AG09319 (cell line): ENCODE results near the gene SLC30A7.

Source experiments
- DNase-seq: peaks from one replicate; pipeline ENCODE4 v3.0.0-alpha.2; 2010; ENCODE audit warnings: low read depth; ENCODE audit errors: extremely low read depth
- TF ChIP-seq, protein P1 (sequence below): IDR thresholded peaks from 2 replicates; pipeline ENCODE4 v1.5.1; 2011; ENCODE audit warnings: low read depth, mild to moderate bottlenecking, inconsistent platforms, low read length, moderate library complexity

The SLC30A7 gene

DNA sequence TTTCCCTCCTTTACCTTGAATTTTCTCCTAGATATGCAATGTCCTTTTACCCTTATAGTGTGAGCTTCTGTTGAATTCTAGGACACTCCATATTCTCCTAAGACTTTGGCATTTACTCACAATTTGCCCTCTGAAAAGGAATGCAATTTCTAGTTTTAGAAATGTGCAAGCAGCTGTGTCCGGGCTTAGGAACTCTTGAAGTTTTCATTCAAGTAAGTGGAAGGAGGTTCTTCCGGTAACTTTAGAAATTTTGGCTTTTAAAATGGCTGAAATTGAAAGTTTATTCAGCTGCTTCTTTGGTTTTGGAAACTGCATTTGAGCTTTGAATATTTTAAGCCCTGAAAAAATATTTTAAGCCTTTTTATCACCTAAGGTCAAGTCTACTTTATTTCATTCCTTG, 73.4 kb downstream of the SLC30A7 start:
- TF ChIP-seq, protein P1, sequence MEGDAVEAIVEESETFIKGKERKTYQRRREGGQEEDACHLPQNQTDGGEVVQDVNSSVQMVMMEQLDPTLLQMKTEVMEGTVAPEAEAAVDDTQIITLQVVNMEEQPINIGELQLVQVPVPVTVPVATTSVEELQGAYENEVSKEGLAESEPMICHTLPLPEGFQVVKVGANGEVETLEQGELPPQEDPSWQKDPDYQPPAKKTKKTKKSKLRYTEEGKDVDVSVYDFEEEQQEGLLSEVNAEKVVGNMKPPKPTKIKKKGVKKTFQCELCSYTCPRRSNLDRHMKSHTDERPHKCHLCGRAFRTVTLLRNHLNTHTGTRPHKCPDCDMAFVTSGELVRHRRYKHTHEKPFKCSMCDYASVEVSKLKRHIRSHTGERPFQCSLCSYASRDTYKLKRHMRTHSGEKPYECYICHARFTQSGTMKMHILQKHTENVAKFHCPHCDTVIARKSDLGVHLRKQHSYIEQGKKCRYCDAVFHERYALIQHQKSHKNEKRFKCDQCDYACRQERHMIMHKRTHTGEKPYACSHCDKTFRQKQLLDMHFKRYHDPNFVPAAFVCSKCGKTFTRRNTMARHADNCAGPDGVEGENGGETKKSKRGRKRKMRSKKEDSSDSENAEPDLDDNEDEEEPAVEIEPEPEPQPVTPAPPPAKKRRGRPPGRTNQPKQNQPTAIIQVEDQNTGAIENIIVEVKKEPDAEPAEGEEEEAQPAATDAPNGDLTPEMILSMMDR: no peak
- DNase-seq: no peak

DNA sequence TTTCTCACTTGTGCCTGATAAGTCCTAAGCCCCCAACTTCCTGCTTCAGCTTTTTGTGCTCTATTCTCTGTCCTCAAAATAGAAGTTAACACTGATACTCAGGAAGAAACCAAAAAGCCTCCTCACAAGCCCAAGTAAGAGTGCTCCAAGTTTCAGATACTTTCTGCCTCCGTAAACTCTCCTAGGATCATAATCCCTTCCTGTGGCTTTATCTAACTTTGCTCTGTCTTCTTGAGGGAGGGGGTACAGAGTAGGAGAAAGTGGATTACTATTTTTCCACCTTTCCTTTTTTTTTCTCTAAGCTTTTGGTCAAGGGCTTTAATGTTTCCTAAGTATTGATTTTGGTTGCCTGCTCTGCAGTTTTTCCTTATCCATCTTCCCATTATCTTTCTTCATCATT, 75.1 kb downstream of the SLC30A7 start:
- TF ChIP-seq, protein P1: no peak
- DNase-seq: no peak

- DNase-seq: no peak
- TF ChIP-seq, protein P1: no peak
Measured at GRCh38 chr1:100972185-100972584, 76.3 kb downstream of the SLC30A7 start.

DNA sequence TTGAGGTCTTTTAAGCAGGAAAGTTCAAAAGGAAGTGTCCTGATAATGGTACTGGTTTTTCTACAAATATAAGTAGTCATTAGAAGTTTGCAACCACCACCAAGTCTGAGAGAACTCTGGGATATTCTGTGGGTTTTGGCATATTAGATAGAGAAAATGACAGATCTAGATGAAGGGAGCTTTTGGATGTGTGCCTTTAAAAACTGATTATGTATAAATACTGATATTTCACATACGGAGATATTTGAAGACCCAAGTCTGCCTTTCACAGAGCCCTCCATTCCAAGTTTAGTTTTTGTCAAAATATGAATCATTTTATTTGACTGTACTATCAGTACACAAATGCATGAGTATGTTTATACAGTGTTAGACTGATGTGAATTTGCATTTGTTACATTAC, 81.0 kb downstream of the SLC30A7 start:
- TF ChIP-seq, protein P1: no peak
- no peak for DNase-seq

- TF ChIP-seq, protein P1: no peak
- no peak for DNase-seq
Measured at GRCh38 chr1:100979631-100980030, 83.7 kb downstream of the SLC30A7 start.

- TF ChIP-seq, protein P1: no peak
- DNase-seq: no peak
Measured at GRCh38 chr1:100982793-100983192, 86.9 kb downstream of the SLC30A7 start.

- TF ChIP-seq, protein P1: no peak
- DNase-seq: no peak
Measured at GRCh38 chr1:100988121-100988520, 92.2 kb downstream of the SLC30A7 start.
